Measurements from ENCODE around the gene CAMK1D.

DNA sequence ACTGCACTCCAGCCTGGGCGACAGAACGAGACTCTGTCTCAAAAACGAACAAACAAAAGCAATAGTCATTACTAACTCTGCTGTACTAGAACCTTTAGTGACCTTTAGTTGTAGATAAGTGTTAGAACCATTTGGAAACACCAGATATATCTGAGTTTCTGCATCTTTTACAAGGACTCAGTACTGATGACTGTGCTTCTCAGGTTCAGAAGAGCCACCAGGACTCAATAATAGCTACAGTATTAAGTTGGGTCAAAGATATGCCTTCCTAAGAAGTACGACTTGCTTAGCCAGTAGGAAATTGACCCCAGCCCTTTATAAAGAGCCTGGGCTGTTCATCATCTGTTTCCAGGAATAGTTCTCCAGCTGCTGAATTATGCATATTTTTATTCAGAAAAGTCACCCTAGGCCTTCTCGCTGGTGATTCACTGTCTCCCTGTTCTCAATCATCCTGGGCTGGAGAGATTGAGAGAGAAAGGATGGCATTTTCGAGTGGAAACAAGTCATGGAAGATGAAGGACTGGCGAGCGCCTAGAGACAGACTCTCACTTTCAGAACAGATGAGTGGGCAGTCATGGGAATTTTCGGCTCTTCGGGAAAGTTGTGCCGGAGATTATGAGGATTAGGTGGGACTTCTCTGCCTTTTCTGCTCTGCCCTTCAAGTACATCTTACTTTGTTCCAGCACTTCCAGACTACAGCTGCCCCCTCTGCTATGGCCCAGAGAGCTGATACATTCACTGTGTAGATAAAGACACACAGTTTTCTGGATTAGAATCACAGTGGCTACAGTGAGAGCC, 336.1 kb downstream of the CAMK1D start:
- TF ChIP-seq, protein P1, sequence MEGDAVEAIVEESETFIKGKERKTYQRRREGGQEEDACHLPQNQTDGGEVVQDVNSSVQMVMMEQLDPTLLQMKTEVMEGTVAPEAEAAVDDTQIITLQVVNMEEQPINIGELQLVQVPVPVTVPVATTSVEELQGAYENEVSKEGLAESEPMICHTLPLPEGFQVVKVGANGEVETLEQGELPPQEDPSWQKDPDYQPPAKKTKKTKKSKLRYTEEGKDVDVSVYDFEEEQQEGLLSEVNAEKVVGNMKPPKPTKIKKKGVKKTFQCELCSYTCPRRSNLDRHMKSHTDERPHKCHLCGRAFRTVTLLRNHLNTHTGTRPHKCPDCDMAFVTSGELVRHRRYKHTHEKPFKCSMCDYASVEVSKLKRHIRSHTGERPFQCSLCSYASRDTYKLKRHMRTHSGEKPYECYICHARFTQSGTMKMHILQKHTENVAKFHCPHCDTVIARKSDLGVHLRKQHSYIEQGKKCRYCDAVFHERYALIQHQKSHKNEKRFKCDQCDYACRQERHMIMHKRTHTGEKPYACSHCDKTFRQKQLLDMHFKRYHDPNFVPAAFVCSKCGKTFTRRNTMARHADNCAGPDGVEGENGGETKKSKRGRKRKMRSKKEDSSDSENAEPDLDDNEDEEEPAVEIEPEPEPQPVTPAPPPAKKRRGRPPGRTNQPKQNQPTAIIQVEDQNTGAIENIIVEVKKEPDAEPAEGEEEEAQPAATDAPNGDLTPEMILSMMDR (IDR thresholded peaks at IDR 0.05) = no peak
- no peak for TF ChIP-seq POLR2A (IDR thresholded peaks at IDR 0.05)
